Bone marrow (tissue), 2 donors: Measurements from ENCODE around the gene CTIF.

Experiments used
- DNase-seq, 2 donors: peaks; one replicate each; lab custom pipeline; 2025; lab: John Stamatoyannopoulos, UW

Gene CTIF

GRCh38 chr18:48575301-48575657 is 36.4 kb downstream of the CTIF start:
- DNase-seq = no peak

GRCh38 chr18:48575658-48576456 is 37.0 kb downstream of the CTIF start:
- no peak for DNase-seq

DNA sequence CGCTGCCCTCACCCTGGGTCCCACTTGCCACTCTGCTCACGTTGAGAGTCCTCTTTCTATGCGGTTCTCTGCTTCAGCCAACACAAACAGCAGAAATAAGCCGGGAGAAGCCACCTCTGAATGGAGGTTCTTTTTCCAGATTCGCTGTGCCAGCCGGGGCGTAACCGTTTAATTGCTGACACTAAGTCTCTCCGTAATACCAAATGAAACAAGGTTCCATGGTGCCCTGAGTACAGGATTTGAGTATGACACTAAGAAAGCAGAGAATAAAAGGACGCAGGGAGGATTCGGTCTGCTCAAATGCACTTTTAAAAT is 37.6 kb downstream of the CTIF start:
- no peak for DNase-seq

GRCh38 chr18:48577478-48578190 is 38.8 kb downstream of the CTIF start:
- no peak for DNase-seq

GRCh38 chr18:48578289-48578688 is 39.5 kb downstream of the CTIF start:
- DNase-seq = no peak

DNA sequence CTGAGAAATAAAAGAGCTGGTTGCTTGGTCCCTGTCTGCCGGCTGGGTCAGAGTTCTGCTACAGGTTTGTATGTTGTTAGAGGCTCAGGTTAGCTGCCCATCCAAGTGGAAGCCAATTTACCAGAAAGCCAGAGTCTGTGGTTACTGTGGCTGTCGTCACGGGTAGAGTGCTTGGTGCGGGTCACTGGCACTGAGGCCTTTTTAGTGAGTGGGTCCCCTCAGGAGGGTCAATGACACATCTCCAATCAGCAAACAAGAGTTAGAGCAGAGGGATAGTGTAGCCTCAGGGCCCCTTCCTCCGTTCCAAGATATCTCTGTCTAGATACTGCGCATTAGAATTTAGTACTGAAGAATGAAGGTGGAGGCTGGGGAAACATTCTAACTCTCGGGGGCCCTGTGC is 41.2 kb downstream of the CTIF start:
- no peak for DNase-seq

- DNase-seq = no peak
Observed at GRCh38 chr18:48580782-48581181, 42.0 kb downstream of the CTIF start.

GRCh38 chr18:48581206-48581605 is 42.4 kb downstream of the CTIF start:
- no peak for DNase-seq

GRCh38 chr18:48581941-48582340 is 43.1 kb downstream of the CTIF start:
- no peak for DNase-seq

GRCh38 chr18:48582946-48583345 is 44.1 kb downstream of the CTIF start:
- DNase-seq = no peak

DNA sequence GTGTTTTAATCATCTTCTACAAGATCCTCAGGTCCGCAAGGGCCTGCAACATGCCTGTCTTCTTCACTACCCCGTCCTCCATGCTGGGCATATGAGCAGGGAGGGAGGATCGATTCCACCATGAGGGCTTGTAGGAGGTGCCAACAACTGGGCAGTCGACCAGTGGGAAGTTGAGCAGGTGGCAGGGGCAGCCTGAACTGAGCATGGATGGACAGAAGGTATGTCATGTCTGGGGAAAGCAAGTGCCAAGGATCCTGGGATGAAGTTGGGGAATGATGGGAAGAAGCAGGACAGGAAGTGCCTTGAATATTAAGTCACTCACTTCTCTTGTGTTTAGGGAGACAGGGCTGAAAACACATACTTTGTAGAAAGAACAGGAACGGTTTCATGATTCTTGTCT is 44.7 kb downstream of the CTIF start:
- no peak for DNase-seq

- no peak for DNase-seq
Observed at GRCh38 chr18:48589797-48590519, 51.1 kb downstream of the CTIF start.

DNA sequence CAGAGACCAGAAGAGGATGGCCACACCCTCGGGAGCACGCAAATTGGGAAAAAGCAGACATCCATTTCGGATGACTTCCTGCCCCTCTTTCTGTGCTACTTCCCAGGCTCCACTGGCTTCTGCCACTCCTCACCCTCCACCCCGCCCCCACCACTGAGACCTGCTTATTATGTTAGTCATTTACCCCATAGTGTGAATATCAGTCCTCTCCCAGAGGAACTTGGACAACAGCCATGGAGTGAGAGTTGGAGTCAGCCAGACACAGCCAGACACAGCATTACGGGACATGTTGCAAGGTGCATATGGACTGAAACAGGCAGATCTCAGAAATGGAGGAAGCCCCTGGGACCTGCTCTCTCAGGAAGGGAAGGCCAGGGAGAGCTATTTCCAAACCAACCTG is 51.8 kb downstream of the CTIF start:
- DNase-seq = no peak

GRCh38 chr18:48592540-48593171 is 53.8 kb downstream of the CTIF start:
- no peak for DNase-seq

DNA sequence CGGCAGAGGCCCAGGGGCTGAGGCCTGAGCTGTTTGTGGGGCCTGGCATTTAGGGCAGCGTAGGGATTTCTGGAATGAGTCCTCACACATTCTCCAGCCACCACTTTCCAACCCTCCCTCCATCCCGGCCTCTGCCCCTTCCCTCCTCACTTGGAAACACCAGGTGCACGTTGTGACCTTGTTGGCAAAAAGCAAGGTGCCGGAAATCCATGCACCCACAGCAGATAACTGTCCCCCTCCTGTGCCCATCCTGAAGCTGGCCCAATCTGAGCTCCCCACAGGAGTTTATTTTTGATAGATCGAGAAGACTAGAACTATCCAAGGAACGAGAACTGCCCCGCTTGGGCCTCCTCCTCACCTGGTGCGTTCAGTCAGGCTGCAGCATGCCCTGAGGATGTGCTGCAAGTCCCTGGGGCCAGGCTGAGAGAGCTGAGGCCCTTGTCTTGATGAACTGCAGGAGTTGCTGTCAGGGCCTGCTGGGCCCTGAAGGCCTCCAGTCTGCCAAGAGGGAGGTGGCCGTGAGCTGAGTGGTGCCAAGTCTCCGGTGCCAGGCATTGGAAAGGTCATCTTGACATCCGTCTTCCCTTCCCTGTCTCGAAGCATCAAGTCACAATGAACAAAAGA is 55.8 kb downstream of the CTIF start:
- DNase-seq = no peak

DNA sequence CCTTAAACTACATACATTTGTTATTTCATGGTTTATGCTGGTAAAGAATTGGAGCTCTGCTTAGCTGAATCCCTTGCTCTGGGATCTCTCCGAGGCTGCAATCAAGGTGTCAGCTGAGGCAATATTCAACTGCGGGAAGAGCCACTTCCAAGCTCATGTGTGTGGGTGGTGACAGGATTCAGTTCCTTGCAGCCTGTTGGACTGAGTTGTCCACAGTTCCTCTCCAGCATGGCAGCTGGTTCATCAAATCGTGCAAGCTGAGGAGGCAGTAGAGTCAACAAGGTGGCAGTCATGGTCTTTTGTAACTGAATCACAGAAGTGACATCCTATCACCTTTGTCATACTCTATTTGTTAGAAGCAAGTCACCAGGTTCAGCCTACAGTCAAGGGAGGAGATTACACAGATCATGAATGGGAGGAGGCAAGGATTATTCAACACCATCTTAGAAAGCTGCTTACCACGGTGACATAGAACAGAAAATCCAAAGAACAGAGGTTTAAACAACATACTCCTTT is 56.9 kb downstream of the CTIF start:
- DNase-seq = no peak

DNA sequence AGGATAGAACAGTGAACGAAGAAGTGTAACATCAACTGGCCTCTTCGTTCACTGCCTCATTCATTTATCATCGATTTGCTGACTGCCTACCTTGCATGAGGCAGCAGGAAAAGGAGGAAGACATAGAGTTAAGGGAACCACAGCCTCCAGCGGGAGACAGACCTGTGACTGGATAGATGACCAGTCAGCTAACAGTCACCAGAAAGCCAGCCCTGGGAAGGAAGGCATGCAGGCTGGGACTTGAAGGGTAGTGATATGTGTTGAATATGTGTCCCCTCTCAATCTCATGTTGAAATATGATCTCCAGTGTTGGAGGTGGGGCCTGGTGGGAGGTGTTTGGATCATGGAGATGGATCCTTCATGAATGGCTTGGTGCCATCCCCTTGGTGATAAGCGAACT is 58.3 kb downstream of the CTIF start:
- DNase-seq = no peak

DNA sequence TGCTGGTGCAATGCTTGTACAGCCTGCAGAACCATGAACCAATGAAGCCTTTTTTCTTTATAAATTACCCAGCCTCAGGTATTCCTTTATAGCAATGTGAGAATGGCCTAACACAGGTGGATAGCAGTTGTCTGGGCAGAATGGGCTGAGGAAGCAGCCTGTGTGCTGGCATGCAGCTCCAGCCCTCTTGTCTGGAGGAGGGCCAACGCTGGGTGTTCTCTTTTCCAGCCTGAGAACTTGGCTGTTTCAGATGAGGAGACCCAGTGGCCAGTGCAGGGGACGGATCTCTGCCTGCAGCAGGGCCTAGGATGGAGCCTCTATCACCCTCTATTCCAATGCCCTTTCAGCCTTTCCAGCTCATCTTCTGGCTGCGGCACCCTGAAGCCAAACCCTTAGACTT is 58.8 kb downstream of the CTIF start:
- no peak for DNase-seq

DNA sequence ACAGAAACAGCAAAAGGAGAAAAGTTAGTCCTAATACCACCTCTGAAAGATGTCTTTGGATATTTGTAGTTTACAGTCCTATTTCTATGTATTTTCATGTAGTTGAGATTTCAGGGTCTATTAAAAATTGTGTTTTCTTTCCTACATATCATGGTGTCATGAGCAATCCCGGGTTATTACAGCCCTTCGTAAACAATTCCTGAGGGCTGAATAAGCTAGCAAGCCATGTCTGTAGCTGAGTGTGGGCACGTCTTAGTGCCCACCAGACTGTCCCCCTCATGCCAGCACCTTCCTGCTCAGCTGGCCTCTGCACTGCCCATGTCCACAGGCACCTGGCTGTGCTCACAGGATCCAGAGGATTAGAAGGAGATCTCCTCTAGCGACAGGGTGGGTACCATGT is 60.6 kb downstream of the CTIF start:
- no peak for DNase-seq

- no peak for DNase-seq
Observed at GRCh38 chr18:48600046-48600445, 61.2 kb downstream of the CTIF start.

- no peak for DNase-seq
Observed at GRCh38 chr18:48600456-48601090, 61.7 kb downstream of the CTIF start.

GRCh38 chr18:48601343-48601742 is 62.5 kb downstream of the CTIF start:
- DNase-seq = no peak
